ENCODE data around the gene CPM.

DNA sequence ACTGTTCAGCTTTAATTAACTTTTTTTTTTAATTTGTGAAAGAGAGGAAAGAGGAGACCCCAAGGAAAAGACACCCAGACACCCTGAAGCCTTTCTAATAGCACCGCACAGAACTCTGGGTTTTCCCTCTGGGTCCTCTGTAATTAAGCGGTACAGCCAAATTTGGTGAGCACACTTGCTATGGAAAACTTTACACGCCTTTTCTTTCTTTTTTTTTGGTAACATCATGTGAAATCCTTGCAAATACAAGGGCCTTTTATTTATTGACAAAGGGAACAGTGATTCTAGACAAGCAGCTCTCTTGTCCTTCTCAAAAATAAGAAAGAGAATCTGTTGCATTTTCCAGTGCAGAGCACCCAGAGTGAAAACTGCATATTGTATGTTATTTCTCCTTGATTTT is 44.4 kb upstream of the CPM start:
- TF ChIP-seq, protein P1, sequence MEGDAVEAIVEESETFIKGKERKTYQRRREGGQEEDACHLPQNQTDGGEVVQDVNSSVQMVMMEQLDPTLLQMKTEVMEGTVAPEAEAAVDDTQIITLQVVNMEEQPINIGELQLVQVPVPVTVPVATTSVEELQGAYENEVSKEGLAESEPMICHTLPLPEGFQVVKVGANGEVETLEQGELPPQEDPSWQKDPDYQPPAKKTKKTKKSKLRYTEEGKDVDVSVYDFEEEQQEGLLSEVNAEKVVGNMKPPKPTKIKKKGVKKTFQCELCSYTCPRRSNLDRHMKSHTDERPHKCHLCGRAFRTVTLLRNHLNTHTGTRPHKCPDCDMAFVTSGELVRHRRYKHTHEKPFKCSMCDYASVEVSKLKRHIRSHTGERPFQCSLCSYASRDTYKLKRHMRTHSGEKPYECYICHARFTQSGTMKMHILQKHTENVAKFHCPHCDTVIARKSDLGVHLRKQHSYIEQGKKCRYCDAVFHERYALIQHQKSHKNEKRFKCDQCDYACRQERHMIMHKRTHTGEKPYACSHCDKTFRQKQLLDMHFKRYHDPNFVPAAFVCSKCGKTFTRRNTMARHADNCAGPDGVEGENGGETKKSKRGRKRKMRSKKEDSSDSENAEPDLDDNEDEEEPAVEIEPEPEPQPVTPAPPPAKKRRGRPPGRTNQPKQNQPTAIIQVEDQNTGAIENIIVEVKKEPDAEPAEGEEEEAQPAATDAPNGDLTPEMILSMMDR (IDR thresholded peaks at IDR 0.05) = no peak
- no peak for TF ChIP-seq EP300 (IDR thresholded peaks at IDR 0.05)
- TF ChIP-seq POLR2A (IDR thresholded peaks at IDR 0.05) = no peak
